Glomerular visceral epithelial cell (primary cell): ENCODE data around the gene AP3S2.

ENCODE experiments used
- DNase-seq: peaks from one replicate; pipeline ENCODE4 v3.0.0-alpha.2; 2016; ENCODE audit errors: extremely low spot score

Gene AP3S2

GRCh38 chr15:89814112-89814742 lies 79.6 kb downstream of the AP3S2 start:
- DNase-seq = no peak

GRCh38 chr15:89813381-89814111 lies 80.2 kb downstream of the AP3S2 start:
- DNase-seq = no peak

- no peak for DNase-seq
These were observed 80.9 kb downstream of the AP3S2 start for GRCh38 chr15:89812847-89813320.

GRCh38 chr15:89812011-89812846 lies 81.6 kb downstream of the AP3S2 start:
- DNase-seq = no peak

GRCh38 chr15:89810837-89811236 lies 83.0 kb downstream of the AP3S2 start:
- no peak for DNase-seq

DNA sequence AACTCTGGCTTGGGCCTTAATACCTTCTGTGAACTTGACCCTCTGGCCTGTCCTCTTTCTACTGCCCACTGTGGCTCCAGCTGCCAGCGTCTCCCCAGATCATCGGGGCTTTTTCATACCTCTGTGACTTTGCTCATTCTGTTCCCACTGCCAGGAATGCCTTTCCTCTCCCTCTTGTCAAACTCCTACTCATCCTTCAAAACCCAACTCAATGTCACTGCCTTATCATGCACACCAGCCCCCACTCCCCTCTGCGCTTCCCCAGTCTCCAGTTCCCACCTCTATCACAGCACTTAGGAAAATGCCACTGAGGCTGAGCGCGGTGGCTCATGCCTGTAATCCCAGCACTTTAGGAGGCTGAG lies 84.0 kb downstream of the AP3S2 start:
- DNase-seq = no peak

GRCh38 chr15:89809093-89809786 lies 84.6 kb downstream of the AP3S2 start:
- DNase-seq = no peak

- no peak for DNase-seq
These were observed 85.5 kb downstream of the AP3S2 start for GRCh38 chr15:89808160-89808870.

GRCh38 chr15:89807689-89808088 lies 86.1 kb downstream of the AP3S2 start:
- DNase-seq = no peak

DNA sequence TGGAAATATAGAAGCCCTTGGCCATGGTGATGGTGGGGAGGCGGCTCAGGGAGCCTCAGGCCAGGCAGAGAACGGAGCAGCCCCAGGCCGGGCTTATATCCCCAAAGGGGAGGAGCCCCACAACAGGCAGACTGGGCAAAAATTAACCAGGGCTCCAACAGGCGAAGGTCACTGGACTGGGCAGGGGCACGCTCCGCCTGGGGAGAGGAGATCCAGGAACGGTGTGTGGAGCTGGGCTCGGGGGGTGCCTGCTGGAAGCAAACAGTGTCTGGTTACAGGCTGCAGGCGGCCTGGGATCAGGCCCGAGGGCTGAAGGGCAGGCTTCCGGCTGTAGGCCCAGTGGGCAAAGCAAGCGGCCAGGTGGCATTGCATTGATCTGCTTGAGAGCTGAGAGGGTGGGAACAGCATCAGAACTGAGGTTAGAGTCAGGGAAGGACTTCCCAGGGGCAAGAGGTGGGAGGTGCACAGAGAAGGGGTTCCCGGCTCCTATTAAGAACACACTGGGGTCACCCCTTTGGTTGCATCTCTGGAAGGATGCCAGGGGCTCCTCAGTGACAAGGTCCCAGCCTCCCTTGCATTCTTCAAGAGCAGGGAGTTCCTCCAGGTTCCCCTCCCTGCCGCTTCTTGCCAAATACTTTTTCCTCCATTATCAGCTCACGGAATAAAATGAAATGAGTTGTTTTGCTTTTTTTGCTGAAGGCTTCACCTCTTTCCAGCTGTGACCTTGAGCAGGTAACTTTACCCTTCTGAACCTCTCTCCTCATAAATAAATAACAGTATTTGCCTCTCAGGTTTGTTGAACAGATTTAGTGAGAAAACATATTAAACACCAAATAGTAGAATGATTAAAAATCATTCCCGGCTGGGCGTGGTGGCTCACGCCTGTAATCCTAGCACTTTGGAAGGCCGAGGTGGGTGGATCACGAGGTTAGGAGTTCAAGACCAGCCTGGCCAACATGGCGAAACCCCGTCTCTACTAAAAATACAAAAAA lies 86.9 kb downstream of the AP3S2 start:
- DNase-seq = no peak

GRCh38 chr15:89806210-89806558 lies 87.6 kb downstream of the AP3S2 start:
- no peak for DNase-seq

DNA sequence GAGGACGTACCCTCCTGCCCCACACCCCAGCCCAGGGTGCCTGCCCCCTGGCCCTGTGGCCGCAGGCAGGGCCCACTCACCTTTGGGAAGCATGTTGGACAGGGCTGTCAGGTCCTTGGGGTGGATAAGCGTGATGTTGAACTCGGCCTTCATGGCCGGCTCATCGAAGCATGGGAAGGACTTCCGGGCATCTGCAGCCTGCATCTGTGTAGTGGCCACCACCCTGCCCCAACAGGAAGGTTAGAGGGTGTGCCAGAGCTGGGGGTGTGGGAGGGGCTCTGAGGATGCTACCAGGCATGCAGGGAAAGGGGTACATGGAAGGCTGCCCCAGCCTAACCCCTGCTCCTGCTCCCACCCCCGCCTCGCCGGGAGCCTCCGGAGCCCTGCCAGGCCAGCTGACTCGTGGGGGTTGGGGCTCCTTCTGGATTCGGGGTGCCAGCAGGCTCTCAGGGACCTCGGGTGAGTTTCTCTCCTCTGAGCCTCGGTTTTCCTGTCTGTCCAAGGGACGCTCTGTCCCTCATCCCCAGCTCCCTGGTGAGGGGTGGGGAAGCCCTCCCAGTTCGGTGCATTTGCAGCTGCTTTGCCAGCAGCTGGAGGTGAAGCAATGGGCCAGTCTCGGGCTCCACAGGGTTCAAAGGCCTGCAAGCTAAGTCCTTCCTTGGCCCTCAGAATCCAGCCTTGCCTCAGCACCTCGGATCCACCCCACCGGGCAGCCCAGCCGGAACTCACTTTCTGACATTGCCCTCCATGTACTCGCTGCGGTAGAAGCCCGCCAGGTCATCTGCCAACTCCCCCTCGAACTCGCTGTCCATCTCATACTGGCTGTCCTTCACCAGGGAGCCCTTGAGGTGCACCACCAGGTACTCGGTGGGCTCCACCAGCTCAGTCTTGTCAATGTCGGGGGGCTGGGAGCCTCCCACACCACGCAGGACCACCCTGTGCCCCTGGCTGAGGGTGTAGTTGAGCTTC lies 88.3 kb downstream of the AP3S2 start:
- DNase-seq = no peak

GRCh38 chr15:89803941-89804800 lies 89.6 kb downstream of the AP3S2 start:
- no peak for DNase-seq

DNA sequence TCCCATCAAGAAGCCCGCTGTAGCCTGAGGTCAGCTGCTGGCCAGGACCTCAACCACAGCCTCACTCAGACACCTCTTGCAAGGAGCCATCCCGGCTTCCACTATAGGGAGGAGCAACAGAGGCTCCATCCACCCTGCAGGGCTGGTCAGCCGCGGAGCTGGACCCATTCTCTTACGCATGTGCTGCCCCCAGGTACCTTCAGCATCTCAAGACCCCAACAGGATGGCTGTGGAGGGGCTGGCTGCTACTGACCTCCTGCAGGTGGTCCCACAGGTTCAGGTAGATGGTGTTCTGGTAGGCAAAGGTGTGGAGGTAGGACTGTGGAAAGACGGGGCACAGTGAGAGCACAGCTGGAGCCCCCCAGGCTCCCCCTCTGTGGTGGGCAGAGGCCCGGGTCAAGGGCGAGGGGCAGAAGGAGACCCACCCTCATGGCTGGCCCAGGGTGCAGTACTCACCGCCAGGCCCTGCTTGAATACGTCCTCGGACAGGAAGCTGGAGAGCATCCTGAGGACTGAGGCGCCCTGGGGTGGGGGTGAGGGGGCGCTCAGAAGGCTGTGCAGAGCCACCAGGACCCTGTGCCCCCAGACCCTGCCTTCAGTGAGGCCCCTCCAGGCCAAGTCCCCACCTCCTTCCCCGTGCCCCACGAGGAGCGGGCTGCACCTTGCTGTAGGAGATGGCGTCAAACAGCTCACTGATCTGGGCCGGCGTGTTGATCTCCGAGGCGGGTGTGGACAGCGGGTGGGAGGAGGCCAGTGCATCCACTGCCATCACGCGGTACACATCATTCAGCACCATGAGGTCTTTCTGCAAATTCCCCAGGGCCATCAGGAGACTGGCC lies 90.6 kb downstream of the AP3S2 start:
- DNase-seq = no peak

DNA sequence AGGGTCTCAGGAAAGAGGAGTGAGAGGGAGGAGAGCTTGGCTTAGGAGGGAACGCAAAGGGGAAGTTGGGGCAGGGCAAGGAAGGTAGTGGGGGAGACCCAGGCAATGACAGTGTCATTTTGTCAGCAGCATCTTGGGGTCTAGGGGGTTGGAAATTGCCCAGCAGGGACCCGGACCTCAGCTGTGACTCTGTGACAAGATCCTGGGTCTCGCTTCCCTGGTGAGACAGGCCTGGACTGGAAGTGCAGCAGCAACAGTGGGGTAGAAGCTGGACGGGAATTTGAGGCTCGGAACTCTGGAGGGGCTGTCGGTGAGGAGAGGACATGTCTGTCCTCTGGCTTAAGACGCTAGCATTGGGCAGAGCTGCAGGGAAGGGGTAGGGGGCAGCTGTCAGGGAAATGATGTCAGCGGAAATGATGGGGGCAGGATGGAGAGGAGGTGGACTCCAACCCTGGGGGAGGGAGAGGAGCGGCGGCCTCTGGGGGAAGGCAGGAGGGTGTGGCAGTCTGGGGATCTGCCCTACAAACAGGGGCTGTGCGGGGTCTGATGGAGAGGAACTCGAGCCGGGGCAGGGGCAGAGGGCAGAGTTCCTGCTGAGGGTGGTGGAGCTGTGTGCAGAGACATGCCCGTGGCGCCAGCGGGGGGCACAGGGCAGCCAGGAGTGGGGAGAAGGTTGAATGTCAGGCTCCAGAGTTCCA lies 91.4 kb downstream of the AP3S2 start:
- DNase-seq = no peak

GRCh38 chr15:89801471-89802195 lies 92.2 kb downstream of the AP3S2 start:
- no peak for DNase-seq
